Activated naive CD8-positive, alpha-beta T cell treated with anti-CD3 and anti-CD28 coated beads for 36 hours (primary cell): ENCODE data around the gene OPCML. TPM values are rescaled to one million over a fixed set of nuclear protein-coding genes. Genes with fewer than 3 reads are reported as not detected.

Experiments
- DNase-seq: peaks from one replicate; pipeline ENCODE4 v3.0.0; 2021
- H3K27ac Mint-ChIP-seq: one replicate; pipeline ENCODE4 v1.8.0; 2022; ENCODE audit warnings: mild to moderate bottlenecking, moderate library complexity, mixed read lengths
- H3K27me3 Mint-ChIP-seq: one replicate; pipeline ENCODE4 v1.8.0; 2022; ENCODE audit warnings: mild to moderate bottlenecking, mixed read lengths
- H3K36me3 Mint-ChIP-seq: one replicate; pipeline ENCODE4 v1.8.0; 2021; ENCODE audit warnings: mild to moderate bottlenecking, mixed read lengths
- H3K4me1 Mint-ChIP-seq: one replicate; pipeline ENCODE4 v1.8.0; 2021; ENCODE audit warnings: mixed read lengths
- H3K4me3 Mint-ChIP-seq: one replicate; pipeline ENCODE4 v1.8.0; 2022; ENCODE audit warnings: mild to moderate bottlenecking, moderate library complexity, mixed read lengths
- H3K9me3 Mint-ChIP-seq: one replicate; pipeline ENCODE4 v1.8.0; 2022; ENCODE audit warnings: mixed read lengths
- total RNA-seq, 2 experiments: library from RNA; stranded (reverse); gene quantifications; one replicate each; pipeline ENCODE4 v1.2.3, GENCODE V29; 2021

Gene OPCML
- total RNA-seq, 2 experiments from 2014 or later = not detected

DNA sequence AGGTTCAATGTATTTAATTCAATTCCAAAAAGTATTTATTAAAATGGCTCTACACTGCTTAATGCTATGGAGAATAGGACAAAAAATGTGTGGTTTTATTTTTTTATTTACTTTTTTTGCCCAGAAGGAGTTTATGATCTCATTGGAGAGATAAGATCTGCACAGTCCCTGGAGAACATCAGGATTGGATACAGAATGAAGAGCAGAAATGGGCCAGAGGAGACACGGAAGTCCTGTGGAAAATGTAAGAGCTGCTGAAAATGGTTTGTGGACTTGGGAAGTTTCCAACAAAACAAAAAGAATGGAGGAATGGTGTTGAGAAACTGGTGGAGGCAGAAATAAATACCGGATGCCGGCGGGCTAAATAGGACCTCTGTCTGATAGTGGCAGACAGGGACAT is 554.6 kb downstream of the OPCML start:
- Mint-ChIP-seq H3K36me3 (no peaks in the 10 kb centered on the region), H3K27me3 (peaks cover 13% of the 10 kb centered on the region), H3K4me1 (no peaks in the 10 kb centered on the region), H3K4me3 (no peak overlapping the region), H3K9me3 (peaks cover 2% of the 10 kb centered on the region), H3K27ac (no peak overlapping the region)
- no peak for DNase-seq

- Mint-ChIP-seq H3K27me3 (peaks cover 13% of the 10 kb centered on the region), H3K4me1 (no peaks in the 10 kb centered on the region), H3K4me3 (no peak overlapping the region), H3K9me3 (peaks cover 2% of the 10 kb centered on the region), H3K36me3 (no peaks in the 10 kb centered on the region), H3K27ac (no peak overlapping the region)
- DNase-seq = no peak
Observed at GRCh38 chr11:132977241-132977640, 555.1 kb downstream of the OPCML start.

DNA sequence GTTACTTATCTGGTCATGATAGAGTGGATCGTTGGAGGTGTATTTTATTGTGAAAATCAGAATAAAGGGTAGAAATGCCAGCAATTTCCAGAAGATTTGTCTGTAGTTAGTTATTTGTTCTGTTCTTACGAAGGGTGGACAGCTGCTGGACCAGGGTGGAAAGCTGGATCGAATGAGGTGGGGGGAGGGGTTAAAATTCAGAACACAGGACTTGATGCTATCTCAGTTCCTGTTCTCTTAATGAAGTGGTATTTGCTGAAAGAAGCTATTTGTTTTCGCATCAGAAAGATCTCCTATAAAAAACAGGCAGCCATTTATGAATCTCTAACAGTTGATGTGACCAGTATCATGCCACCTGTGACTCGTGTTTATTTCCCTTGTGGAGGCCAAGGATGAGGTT is 556.2 kb downstream of the OPCML start:
- no peak for DNase-seq
- H3K27me3 Mint-ChIP-seq = peaks cover 13% of the 10 kb centered on the region
- H3K4me3 Mint-ChIP-seq = no peak overlapping the region
- no peak overlapping the region for H3K27ac Mint-ChIP-seq
- peaks cover 2% of the 10 kb centered on the region for H3K9me3 Mint-ChIP-seq
- no peaks in the 10 kb centered on the region for H3K36me3 Mint-ChIP-seq
- no peaks in the 10 kb centered on the region for H3K4me1 Mint-ChIP-seq

DNA sequence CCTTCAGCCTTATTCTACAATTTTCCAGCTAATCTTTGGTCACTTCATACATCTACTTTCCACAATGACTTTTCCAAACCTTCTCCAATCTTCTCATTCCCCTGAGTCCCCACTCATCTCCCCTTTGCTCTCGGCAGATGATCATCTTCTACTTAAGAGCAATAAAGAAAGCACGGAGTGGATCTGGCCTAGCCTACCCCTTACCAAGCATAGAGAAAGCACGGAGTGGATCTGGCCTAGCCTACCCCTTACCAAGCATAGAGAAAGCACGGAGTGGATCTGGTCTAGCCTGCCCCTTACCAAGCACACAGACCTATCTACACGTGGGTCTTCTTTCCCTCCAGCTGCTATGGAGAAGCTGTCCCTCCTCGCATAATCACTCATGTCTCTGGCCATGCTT is 558.6 kb downstream of the OPCML start:
- no peak overlapping the region for H3K4me3 Mint-ChIP-seq
- H3K27me3 Mint-ChIP-seq = peaks cover 17% of the 10 kb centered on the region
- H3K36me3 Mint-ChIP-seq = no peaks in the 10 kb centered on the region
- no peak for DNase-seq
- H3K9me3 Mint-ChIP-seq = peaks cover 2% of the 10 kb centered on the region
- no peak overlapping the region for H3K27ac Mint-ChIP-seq
- H3K4me1 Mint-ChIP-seq = no peaks in the 10 kb centered on the region

DNA sequence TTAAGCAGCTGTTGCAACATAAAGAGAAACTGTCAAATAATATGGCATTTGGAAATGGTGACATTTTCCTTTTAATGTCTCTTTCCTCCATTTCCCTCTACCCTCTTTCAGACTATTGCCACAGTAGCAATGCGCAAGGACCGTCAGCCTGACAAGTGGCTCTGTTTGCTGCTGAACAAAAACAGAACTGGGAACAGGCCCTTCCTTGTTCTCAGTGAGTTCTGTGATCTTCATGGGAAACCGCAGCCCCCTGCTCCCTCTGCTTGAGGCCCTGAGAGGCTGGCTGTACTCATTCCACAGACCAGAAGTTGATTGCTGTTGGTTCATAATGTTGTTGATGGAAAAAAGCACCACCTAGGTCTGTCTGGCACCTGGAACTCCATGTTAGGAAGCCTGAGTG is 559.7 kb downstream of the OPCML start:
- no peak overlapping the region for H3K27ac Mint-ChIP-seq
- H3K4me3 Mint-ChIP-seq = no peak overlapping the region
- H3K4me1 Mint-ChIP-seq = no peaks in the 10 kb centered on the region
- H3K36me3 Mint-ChIP-seq = no peaks in the 10 kb centered on the region
- no peak for DNase-seq
- peaks cover 21% of the 10 kb centered on the region for H3K27me3 Mint-ChIP-seq
- H3K9me3 Mint-ChIP-seq = peaks cover 2% of the 10 kb centered on the region

- H3K27ac Mint-ChIP-seq = no peak overlapping the region
- peaks cover 21% of the 10 kb centered on the region for H3K27me3 Mint-ChIP-seq
- peaks cover 2% of the 10 kb centered on the region for H3K9me3 Mint-ChIP-seq
- DNase-seq = no peak
- no peaks in the 10 kb centered on the region for H3K36me3 Mint-ChIP-seq
- no peaks in the 10 kb centered on the region for H3K4me1 Mint-ChIP-seq
- H3K4me3 Mint-ChIP-seq = no peak overlapping the region
Observed at GRCh38 chr11:132971351-132971750, 561.0 kb downstream of the OPCML start.

DNA sequence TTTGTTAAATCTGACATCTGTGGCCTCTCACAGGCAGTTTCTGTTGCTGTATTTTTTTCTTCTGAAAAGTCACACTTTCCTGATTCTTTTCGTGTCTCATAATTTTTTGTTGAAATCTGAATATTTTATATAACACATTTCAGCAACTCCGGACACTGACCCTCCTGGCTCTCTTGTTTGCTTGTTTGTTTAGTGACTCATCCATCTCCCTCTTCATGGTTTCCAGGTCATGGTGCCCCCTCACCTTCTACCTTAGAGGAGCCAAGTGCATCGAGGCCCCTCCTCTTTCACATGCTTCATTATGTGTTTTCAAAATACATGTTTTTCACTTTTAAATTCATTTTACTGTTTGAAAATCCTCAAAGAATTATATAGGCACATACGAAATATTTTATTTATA is 562.4 kb downstream of the OPCML start:
- H3K4me3 Mint-ChIP-seq = no peak overlapping the region
- H3K36me3 Mint-ChIP-seq = no peaks in the 10 kb centered on the region
- no peaks in the 10 kb centered on the region for H3K4me1 Mint-ChIP-seq
- H3K27ac Mint-ChIP-seq = no peak overlapping the region
- no peak for DNase-seq
- H3K9me3 Mint-ChIP-seq = peaks cover 2% of the 10 kb centered on the region
- H3K27me3 Mint-ChIP-seq = peaks cover 15% of the 10 kb centered on the region

GRCh38 chr11:132962041-132962440 is 570.3 kb downstream of the OPCML start:
- DNase-seq = no peak
- Mint-ChIP-seq H3K4me1 (no peaks in the 10 kb centered on the region), H3K9me3 (no peaks in the 10 kb centered on the region), H3K36me3 (no peaks in the 10 kb centered on the region), H3K4me3 (no peak overlapping the region), H3K27ac (no peak overlapping the region), H3K27me3 (peaks cover 4% of the 10 kb centered on the region)

- no peak overlapping the region for H3K27ac Mint-ChIP-seq
- no peak for DNase-seq
- peaks cover 6% of the 10 kb centered on the region for H3K27me3 Mint-ChIP-seq
- no peaks in the 10 kb centered on the region for H3K4me1 Mint-ChIP-seq
- no peaks in the 10 kb centered on the region for H3K9me3 Mint-ChIP-seq
- no peaks in the 10 kb centered on the region for H3K36me3 Mint-ChIP-seq
- H3K4me3 Mint-ChIP-seq = no peak overlapping the region
Observed at GRCh38 chr11:132961453-132961852, 570.8 kb downstream of the OPCML start.

DNA sequence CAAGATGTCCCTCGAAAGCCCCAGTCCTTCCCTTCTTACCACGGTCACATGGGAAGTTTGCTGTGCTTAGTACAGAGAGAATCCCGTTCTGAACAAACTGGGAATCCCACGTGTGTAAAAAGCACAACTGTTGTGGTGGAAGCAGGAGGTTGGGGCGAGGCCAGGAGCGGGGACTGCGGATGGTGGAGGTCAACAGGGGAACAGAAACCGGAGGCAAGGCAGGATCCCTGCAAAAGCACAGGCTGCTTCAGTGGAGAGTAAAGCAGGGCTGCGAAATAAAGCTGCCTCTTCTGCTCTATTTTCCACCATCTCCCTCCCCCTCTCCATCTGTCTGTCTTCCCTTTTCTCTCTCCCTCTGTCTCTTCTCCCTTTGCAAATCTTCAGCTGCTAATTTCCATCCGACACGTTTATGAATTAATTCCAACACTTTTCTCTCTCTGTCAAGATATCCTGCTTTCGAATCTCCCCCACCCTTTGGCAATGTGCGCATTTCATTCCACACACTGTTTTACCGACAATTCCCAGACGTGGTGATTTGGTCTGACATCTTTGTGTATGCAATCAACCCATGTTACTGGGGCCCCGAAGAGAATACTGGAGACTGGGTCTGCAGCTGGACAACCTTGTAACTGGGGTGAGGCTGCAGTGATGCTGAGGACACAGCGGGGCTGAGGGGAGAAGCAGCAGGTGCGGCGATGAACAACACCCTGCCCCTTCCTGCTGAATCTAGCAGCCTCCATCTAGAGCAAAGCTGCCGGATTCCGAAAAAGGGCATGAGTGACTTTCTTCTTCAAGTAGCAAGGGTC is 571.8 kb downstream of the OPCML start:
- Mint-ChIP-seq H3K4me1 (no peaks in the 10 kb centered on the region), H3K27me3 (peaks cover 6% of the 10 kb centered on the region), H3K36me3 (no peaks in the 10 kb centered on the region), H3K27ac (no peak overlapping the region), H3K4me3 (no peak overlapping the region), H3K9me3 (no peaks in the 10 kb centered on the region)
- DNase-seq = no peak

DNA sequence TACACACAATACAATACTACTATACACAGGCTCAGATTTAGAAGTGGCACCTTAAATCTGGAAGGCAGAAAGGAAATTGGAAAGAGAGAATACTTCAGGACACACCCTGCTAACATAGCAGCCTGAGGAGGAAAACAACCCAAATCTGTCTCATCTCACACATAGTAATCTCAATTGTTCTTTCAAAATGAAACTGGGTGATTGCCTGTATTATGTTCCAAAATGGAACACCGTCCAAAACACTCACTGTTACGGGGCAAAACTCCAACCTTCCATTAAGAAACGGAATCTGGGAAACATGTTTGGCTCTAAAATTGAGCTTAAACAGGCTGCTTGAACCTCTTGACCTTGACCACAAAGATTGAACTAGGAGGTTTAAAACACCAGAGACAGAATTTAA is 572.6 kb downstream of the OPCML start:
- peaks cover 6% of the 10 kb centered on the region for H3K27me3 Mint-ChIP-seq
- H3K27ac Mint-ChIP-seq = no peak overlapping the region
- H3K4me1 Mint-ChIP-seq = no peaks in the 10 kb centered on the region
- H3K36me3 Mint-ChIP-seq = no peaks in the 10 kb centered on the region
- H3K4me3 Mint-ChIP-seq = no peak overlapping the region
- no peaks in the 10 kb centered on the region for H3K9me3 Mint-ChIP-seq
- no peak for DNase-seq

GRCh38 chr11:132957881-132958280 is 574.4 kb downstream of the OPCML start:
- H3K4me3 Mint-ChIP-seq = no peak overlapping the region
- H3K27me3 Mint-ChIP-seq = peaks cover 6% of the 10 kb centered on the region
- no peaks in the 10 kb centered on the region for H3K36me3 Mint-ChIP-seq
- H3K9me3 Mint-ChIP-seq = no peaks in the 10 kb centered on the region
- no peaks in the 10 kb centered on the region for H3K4me1 Mint-ChIP-seq
- DNase-seq = no peak
- H3K27ac Mint-ChIP-seq = no peak overlapping the region

DNA sequence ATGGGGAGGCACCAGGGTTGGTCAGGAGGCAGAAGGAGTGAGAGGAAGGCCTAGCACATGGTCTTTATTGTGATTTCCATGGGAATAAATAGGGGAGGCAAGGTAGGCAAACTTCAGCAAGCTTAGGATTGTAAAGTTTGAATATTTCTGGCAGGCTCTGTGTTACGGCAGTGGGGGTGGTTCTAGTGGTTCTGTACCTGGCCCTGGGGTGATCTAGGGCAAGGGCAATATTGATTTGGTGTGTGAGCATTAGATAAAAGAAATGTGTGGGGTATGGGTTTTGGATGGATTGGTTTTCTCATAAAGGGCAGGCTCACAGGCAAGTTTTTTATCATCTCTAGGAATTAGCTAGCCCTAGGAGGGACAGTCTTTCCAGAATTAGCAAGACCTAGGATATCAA is 584.0 kb downstream of the OPCML start:
- no peaks in the 10 kb centered on the region for H3K4me1 Mint-ChIP-seq
- no peak overlapping the region for H3K27ac Mint-ChIP-seq
- no peak for DNase-seq
- no peaks in the 10 kb centered on the region for H3K36me3 Mint-ChIP-seq
- H3K9me3 Mint-ChIP-seq = no peaks in the 10 kb centered on the region
- H3K4me3 Mint-ChIP-seq = no peak overlapping the region
- H3K27me3 Mint-ChIP-seq = peaks cover 25% of the 10 kb centered on the region

GRCh38 chr11:132944569-132944944 is 587.7 kb downstream of the OPCML start:
- DNase-seq = no peak
- H3K27me3 Mint-ChIP-seq = peaks cover 54% of the 10 kb centered on the region
- H3K9me3 Mint-ChIP-seq = no peaks in the 10 kb centered on the region
- H3K36me3 Mint-ChIP-seq = no peaks in the 10 kb centered on the region
- no peak overlapping the region for H3K27ac Mint-ChIP-seq
- H3K4me1 Mint-ChIP-seq = no peaks in the 10 kb centered on the region
- H3K4me3 Mint-ChIP-seq = no peak overlapping the region

DNA sequence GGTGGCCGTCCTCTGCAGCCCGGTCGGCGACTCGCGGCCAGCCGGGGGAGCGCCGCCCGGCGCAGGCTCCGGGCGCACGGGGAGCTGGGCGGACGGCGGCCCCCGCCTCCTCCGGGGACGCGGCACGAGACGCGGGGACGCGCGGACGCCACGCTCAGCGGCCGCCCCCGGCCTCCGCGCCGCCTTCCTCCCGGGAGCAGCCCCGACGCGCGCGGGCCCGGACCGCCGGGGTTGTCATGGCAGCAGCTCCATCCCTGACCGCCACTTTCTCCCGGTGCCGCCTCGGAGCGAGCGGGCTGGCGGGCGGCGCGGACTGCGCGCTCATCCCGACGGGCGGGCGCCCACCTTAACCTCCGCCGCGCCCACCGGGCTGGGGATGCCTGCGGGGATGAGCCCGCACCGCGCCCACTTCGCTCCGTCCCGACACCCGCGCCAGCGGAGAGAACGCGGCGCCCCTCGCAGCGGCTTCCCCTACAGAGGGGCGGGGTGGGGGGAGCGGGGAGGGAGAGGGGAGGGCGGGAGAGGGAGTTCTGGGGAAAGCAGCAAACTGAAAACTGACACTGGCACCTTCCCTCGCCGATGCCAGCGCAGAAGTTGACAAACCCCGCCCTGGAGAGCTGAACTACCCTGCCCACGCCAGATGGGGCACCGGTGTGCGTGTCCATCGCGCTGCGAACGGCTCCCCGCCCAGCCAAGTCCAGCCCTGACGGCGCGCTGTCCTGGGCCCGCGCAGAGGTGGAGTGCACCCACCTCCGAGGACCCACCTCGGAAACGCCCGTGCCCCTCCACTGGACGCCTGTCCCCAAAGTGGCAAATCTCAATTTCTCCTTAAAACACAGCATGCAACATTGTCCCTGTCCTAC is 588.4 kb downstream of the OPCML start:
- H3K4me1 Mint-ChIP-seq = no peaks in the 10 kb centered on the region
- no peak for DNase-seq
- H3K36me3 Mint-ChIP-seq = no peaks in the 10 kb centered on the region
- H3K9me3 Mint-ChIP-seq = no peaks in the 10 kb centered on the region
- H3K4me3 Mint-ChIP-seq = no peak overlapping the region
- no peak overlapping the region for H3K27ac Mint-ChIP-seq
- peaks cover 54% of the 10 kb centered on the region for H3K27me3 Mint-ChIP-seq

GRCh38 chr11:132943357-132943705 is 589.0 kb downstream of the OPCML start:
- Mint-ChIP-seq H3K9me3 (no peaks in the 10 kb centered on the region), H3K36me3 (no peaks in the 10 kb centered on the region), H3K27ac (no peak overlapping the region), H3K4me1 (no peaks in the 10 kb centered on the region), H3K4me3 (no peak overlapping the region), H3K27me3 (peaks cover 54% of the 10 kb centered on the region)
- no peak for DNase-seq
